ENCODE measurements around the gene RPGRIP1.
"Not testable (repeated sequence)": the region's sequence is repeated elsewhere in the genome, so short reads cannot be mapped to it uniquely, and the experiment has no call there.

RPGRIP1 gene

GRCh38 chr14:21258889-21259787, 20.7 kb upstream of the RPGRIP1 start:
- DNase-seq: no peak

- no peak for DNase-seq
These were observed 18.1 kb upstream of the RPGRIP1 start for GRCh38 chr14:21261824-21262223.

GRCh38 chr14:21262410-21262809, 17.5 kb upstream of the RPGRIP1 start:
- no peak for DNase-seq

DNA sequence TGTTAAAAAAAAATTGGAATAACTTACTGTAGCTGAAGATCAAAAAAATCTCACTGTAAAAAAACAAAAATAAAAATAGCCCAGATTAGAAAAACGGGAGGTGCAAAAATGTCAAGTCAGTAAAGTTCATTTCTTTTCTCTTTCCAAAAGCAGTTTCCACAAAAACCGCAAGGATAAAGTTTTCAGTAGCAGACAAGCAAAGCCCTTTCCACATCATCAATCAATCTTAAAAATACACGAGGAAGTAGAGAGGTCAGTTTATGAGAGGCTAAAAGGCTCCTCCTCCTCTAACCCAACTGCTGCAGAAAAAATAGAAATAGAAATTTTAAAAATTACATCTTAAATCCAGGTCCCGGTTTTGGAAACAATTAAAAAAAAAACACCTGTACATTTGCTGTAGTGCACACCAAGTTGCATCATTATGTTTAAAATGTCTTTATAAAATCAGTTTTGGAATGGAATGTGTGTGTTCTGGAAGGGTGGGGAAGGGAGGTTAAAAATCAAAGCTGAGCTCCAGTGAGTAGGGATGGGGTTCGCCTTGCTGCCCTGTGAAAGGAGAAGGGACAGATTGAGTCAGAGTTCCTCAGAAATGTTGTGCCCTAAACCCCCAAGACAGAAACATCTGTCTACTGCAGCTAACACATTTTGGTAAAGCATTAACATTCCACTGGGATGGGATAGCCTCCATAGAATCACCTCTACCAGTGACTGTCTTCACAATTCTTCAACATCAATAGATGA, 16.4 kb upstream of the RPGRIP1 start:
- no peak for DNase-seq

GRCh38 chr14:21264025-21264801, 15.7 kb upstream of the RPGRIP1 start:
- DNase-seq: no peak

- no peak for DNase-seq
These were observed 12.4 kb upstream of the RPGRIP1 start for GRCh38 chr14:21267431-21267845.

DNA sequence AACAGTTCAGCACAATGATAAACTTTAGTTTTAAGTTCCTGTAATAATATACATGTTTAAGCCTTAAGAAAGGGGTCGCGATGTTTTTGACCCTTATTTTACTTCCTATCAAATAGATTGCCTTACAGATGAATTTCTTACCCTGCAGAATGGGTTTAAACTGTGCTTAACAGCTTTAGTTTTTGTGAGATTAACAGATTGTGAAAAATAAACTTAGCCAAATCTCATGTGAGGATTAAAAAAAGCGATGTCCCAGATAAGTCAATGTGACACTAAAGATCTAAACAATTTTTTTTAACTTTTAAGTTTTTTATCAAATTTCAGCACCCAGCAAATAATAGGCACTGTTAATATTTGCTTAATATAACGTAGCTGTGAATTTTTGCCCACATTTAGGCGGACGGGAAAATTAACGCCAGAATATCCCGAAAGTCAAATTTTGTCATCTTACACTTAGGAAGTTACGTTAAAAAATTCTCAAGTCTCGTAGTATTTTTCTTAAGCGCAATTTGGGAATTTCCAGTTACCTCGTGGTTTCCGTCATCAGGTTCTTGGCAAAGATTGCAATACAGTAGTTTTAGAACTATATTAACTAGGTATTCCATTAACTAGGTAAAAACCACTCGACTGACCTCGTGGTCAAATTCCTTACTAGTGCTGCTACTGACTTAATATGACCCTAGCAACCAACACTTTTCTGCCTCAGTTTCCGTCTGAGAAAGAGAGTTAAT, 11.8 kb upstream of the RPGRIP1 start:
- no peak for DNase-seq

DNA sequence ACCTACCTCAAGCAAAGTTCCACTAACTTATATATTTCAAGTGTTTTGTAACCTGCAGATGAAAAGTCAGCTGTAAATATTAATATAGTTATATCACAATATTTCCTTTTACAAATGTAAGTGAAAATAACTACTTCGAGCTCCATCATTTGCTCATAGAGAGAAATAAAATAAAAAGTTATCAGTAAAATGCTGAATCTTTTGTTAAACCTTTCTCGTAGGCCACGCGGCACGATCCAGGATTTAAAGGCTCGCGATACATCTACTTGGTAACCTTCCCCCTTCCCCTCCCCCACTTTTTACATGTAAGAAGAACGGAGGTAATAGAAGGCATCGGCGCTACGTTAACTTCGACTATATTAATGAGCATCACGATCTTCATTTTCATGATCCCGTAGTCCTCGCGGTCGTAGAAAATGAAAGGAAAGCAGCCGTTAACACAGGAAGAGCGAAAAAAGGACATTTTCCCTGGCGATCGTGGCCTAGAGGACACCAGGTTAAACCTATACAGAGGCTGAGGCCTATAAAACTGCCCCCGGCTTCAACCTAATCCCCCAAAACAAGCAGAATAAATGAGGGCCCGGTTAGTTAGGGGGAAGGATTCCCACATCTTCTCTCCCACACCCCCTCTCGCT, 11.1 kb upstream of the RPGRIP1 start:
- DNase-seq: no peak

GRCh38 chr14:21269252-21270046, 10.4 kb upstream of the RPGRIP1 start, which contains the start of gene HNRNPC:
HNRNPC (minus strand) TSS chr14:21269442; CDS start chr14:21234193, 35,249 bp downstream.
- DNase-seq: peak; percentile 92

DNA sequence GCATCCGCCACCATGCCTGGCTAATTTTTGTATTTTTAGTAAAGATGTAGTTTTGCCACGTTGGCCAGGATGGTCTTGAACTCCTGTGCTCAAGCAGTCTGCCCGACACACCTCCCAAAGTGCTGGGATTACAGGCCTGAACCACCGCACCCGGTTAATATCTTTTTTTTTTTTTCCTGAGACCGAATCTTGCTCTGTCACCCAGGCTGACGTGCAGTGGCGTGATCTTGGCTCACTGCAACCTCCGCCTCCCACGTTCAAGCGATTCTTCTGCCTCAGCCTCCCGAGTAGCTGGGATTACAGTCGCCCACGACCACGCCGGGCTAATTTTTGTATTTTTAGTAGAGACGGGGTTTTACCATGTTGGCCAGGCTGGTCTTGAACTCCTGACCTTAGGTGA, 7.2 kb upstream of the RPGRIP1 start:
- not testable (repeated sequence) for DNase-seq

GRCh38 chr14:21275261-21275858, 4.5 kb upstream of the RPGRIP1 start:
- no peak for DNase-seq

DNA sequence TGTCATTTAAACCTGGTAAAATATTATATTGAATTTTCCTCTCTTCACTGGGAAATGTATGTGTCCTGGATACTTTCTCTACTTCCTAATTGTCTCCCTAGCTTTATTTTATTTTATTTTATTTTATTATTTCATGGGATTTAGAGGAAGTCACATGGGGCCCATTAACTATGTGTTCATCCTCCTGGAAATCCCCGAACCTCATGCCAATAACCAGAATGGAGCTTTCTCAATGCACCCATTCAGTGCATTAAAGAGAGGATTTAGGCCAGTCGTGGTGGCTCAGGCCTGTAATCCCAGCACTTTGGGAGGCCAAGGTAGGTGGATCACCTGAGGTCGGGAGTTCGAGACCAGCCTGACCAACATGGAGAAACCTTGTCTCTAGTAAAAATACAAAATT, 1.3 kb upstream of the RPGRIP1 start:
- no peak for DNase-seq

GRCh38 chr14:21281917-21282316, 2.0 kb downstream of the RPGRIP1 start:
- not testable (repeated sequence) for DNase-seq

DNA sequence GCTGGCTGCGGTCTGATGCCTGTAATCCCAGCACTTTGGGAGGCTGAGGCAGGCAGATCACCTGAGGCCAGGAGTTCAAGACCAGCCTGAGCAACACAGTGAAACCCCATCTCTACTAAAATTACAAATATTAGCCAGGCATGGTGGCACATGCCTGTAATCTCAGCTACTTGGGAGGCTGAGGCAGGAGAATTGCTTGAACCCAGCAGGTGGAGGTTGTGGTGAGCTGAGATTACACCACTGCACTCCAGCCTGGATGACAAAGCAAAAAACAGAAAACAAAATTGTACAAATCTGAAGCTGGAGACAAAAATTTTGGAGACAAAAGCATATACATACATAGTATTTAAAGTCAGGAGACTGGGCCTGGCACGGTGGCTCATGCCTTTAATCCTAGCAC, 6.6 kb downstream of the RPGRIP1 start:
- not testable (repeated sequence) for DNase-seq

- DNase-seq: no peak
These were observed 7.3 kb downstream of the RPGRIP1 start for GRCh38 chr14:21287168-21287567.

DNA sequence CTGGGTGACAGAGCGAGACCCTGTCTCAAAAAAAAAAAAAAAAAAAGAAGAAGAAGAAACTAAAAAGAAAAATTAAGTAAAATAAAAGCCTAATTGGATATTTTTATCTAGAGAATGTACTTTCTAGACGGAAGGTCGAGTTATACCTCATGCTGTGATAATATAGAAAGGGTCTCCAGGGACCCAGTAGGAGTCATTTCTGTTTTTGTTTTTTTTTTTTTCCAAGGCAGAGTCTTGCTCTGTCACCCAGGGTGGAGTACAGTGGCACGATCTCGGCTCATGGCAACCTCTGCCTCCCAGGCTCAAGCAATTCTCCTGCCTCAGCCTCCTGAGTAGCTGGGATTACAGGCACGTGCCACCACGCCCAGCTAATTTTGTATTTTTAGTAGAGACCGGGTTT, 14.1 kb downstream of the RPGRIP1 start:
- DNase-seq: not testable (repeated sequence)

DNA sequence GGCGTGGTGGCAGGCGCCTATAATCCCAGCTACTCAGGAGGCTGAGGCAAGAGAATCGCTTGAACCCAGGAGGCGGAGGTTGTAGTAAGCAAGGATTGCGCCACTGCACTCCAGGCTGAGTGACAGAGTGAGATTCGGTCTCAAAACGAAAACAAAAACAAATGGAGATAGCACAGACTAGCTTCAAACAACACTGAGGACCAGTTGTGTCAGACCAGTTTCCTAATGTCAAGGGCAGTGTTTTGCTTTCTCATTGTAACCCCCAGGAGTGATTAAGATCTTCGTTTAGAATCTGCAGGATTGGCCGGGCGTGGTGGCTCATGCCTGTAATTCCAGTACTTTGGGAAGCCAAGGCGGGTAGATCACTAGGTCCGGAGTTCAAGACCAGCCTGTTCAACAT, 18.5 kb downstream of the RPGRIP1 start:
- DNase-seq: no peak

DNA sequence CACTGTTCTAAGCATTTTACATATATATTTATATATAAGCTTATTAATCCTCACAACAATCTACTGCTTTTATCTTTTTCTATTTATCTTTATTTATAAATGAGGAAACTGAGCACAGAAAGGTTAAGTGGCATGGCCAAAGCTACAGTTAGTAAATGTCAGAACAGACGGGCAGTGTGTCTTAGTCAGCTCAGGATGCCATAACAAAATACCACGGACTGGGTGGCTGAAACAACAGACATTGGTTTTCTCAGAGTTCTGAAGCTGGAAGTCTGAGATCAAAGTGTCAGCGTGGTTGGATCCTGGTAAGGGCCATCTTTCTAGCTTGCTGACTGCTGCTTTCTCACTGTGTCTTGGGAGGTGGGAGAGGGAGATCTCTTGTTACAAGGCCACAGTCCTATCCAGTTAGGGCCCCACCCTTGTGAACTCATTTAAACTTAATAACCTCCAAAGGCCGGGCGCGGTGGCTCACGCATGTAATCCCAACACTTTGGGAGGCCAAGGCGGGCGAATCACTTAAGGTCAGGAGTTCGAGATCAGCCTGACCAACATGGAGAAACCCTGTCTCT, 19.8 kb downstream of the RPGRIP1 start:
- DNase-seq: no peak

- no peak for DNase-seq
These were observed 21.0 kb downstream of the RPGRIP1 start for GRCh38 chr14:21300892-21301291.

All from cortex of kidney (tissue), 1 donor.